ENCODE data around the gene GZMM.

GZMM gene

GRCh38 chr19:574658-575526 is 31.0 kb downstream of the GZMM start:
- DNase-seq (ENCODE audit: low read depth in 2 of 2): peak; percentile 32 to 65
- H3K4me3 ChIP-seq (replicated peaks in 1 of 2; ENCODE audit: low read depth in 2 of 2, low read length in 2 of 2): peak overlapping the region; percentile 14 to 42
- TF ChIP-seq CTCF (IDR thresholded peaks at IDR 0.05; ENCODE audit: low read depth, low read length): no peak

GRCh38 chr19:575527-576506 is 32.0 kb downstream of the GZMM start:
- DNase-seq (ENCODE audit: low read depth in 2 of 2): peak; percentile 46 to 72
- H3K4me3 ChIP-seq (replicated peaks in 1 of 2; ENCODE audit: low read depth in 2 of 2, low read length in 2 of 2): peak overlapping the region; percentile 14 to 42
- no peak for TF ChIP-seq CTCF (IDR thresholded peaks at IDR 0.05; ENCODE audit: low read depth, low read length)

- no peak overlapping the region for H3K4me3 ChIP-seq (replicated peaks in 1 of 2; ENCODE audit: low read depth in 2 of 2, low read length in 2 of 2)
- DNase-seq (ENCODE audit: low read depth in 2 of 2): no peak
- no peak for TF ChIP-seq CTCF (IDR thresholded peaks at IDR 0.05; ENCODE audit: low read depth, low read length)
Observed at GRCh38 chr19:576768-577438, 33.0 kb downstream of the GZMM start.

GRCh38 chr19:577439-578392 is 33.9 kb downstream of the GZMM start:
- H3K4me3 ChIP-seq (replicated peaks in 1 of 2; ENCODE audit: low read depth in 2 of 2, low read length in 2 of 2): no peak overlapping the region
- no peak for TF ChIP-seq CTCF (IDR thresholded peaks at IDR 0.05; ENCODE audit: low read depth, low read length)

GRCh38 chr19:579111-579841 is 35.4 kb downstream of the GZMM start:
- TF ChIP-seq CTCF (IDR thresholded peaks at IDR 0.05; ENCODE audit: low read depth, low read length): no peak
- no peak for DNase-seq (ENCODE audit: low read depth in 2 of 2)
- no peak overlapping the region for H3K4me3 ChIP-seq (replicated peaks in 1 of 2; ENCODE audit: low read depth in 2 of 2, low read length in 2 of 2)

More at GRCh38 chr19:577439-578392, 33.9 kb downstream of the GZMM start:
- DNase-seq (ENCODE audit: low read depth in 2 of 2): no peak

Data from cardiac fibroblast (primary cell).